Stimulated activated CD4-positive, alpha-beta T cell treated with anti-CD3 and anti-CD28 coated beads, Interleukin-1b, Interleukin-23, amount 100 ng/mL, for 48 hours (primary cell): ENCODE measurements around the gene S100A13.
"Not testable (repeated sequence)": the region's sequence is repeated elsewhere in the genome, so short reads cannot be mapped to it uniquely, and the experiment has no call there.

Source experiments
- DNase-seq: peaks from one replicate; pipeline ENCODE4 v3.0.0-alpha.2; 2020

Gene S100A13

GRCh38 chr1:153626904-153627714 lies at the start of gene S100A13:
S100A13 (minus strand) TSS chr1:153627505; CDS start chr1:153626472, 1,033 bp downstream.
- no peak for DNase-seq

GRCh38 chr1:153673511-153673910 lies 46.2 kb upstream of the S100A13 start:
- DNase-seq: no peak

GRCh38 chr1:153671628-153672353 lies 44.5 kb upstream of the S100A13 start:
- DNase-seq: peak; percentile 60

GRCh38 chr1:153670859-153671627 lies 43.7 kb upstream of the S100A13 start, which contains the start of gene ILF2:
ILF2 (minus strand) TSS chr1:153670993; CDS start chr1:153670922, 71 bp downstream.
- peak; percentile 99 for DNase-seq

GRCh38 chr1:153670257-153670858 lies 43.1 kb upstream of the S100A13 start:
- DNase-seq: no peak

- DNase-seq: no peak
These were observed 42.3 kb upstream of the S100A13 start for GRCh38 chr1:153669606-153670005.

GRCh38 chr1:153668672-153669071 lies 41.4 kb upstream of the S100A13 start:
- DNase-seq: not testable (repeated sequence)

GRCh38 chr1:153667439-153667838 lies 40.1 kb upstream of the S100A13 start:
- no peak for DNase-seq

GRCh38 chr1:153663211-153663610 lies 35.9 kb upstream of the S100A13 start:
- no peak for DNase-seq

- DNase-seq: no peak
These were observed 35.0 kb upstream of the S100A13 start for GRCh38 chr1:153662269-153662668.

GRCh38 chr1:153661111-153661708 lies 33.9 kb upstream of the S100A13 start:
- no peak for DNase-seq

GRCh38 chr1:153659656-153660055 lies 32.4 kb upstream of the S100A13 start:
- DNase-seq: no peak

- no peak for DNase-seq
These were observed 31.9 kb upstream of the S100A13 start for GRCh38 chr1:153659175-153659534.

- peak; percentile 91 for DNase-seq
These were observed 31.3 kb upstream of the S100A13 start, which contains the start of gene SNAPIN for GRCh38 chr1:153658400-153659174. SNAPIN (plus strand) TSS chr1:153658703; CDS start chr1:153658744, 41 bp downstream.

GRCh38 chr1:153655333-153655732 lies 28.0 kb upstream of the S100A13 start:
- no peak for DNase-seq

GRCh38 chr1:153652805-153653500 lies 25.6 kb upstream of the S100A13 start:
- DNase-seq: no peak

- no peak for DNase-seq
These were observed 24.5 kb upstream of the S100A13 start for GRCh38 chr1:153651771-153652170.

GRCh38 chr1:153649863-153650235 lies 22.5 kb upstream of the S100A13 start:
- no peak for DNase-seq

GRCh38 chr1:153649137-153649862 lies 22.0 kb upstream of the S100A13 start:
- DNase-seq: no peak

GRCh38 chr1:153648000-153648643 lies 20.8 kb upstream of the S100A13 start:
- no peak for DNase-seq
